DMS53 treated with DMSO at 0.1 percent for 48 hours (cell line): ENCODE results near the gene NEB.
A peak's percentile ranks its signal among the peaks of the same experiment; 100 is the strongest.
"Not testable (repeated sequence)": the region's sequence is repeated elsewhere in the genome, so short reads cannot be mapped to it uniquely, and the experiment has no call there.

Experiments used
- DNase-seq: peaks from one replicate; lab custom pipeline; 2025; ENCODE audit not compliant: unreplicated experiment; lab: John Stamatoyannopoulos, UW

The NEB gene

GRCh38 chr2:151619337-151619989 is 114.8 kb downstream of the NEB start:
- DNase-seq, result no peak

DNA sequence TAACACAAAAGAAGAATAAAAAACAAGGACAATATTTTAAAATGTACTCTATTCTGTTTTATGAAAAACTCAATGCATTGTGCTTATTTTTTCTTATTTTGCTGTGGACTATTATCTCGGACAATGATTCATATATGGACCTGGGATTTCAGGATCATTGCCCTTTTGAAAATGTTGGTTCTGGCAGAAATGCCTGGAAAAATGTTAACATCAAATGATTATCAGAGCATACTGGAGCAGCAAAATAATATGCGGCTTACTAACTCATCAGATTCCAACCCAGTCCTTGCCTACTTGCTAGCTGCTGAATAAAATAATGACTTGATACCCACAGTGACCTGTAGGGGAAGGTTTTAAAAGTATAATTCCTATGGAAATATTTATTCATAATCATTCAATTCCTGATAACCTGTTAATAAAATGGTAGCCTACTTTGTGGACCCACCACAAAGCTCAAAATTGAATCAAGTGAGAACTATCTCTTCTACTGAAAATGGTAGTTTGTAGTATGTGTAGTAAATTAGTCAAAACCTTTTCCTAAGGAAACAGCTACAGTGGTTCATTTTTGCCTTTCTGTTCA is 117.4 kb downstream of the NEB start:
- no peak for DNase-seq

DNA sequence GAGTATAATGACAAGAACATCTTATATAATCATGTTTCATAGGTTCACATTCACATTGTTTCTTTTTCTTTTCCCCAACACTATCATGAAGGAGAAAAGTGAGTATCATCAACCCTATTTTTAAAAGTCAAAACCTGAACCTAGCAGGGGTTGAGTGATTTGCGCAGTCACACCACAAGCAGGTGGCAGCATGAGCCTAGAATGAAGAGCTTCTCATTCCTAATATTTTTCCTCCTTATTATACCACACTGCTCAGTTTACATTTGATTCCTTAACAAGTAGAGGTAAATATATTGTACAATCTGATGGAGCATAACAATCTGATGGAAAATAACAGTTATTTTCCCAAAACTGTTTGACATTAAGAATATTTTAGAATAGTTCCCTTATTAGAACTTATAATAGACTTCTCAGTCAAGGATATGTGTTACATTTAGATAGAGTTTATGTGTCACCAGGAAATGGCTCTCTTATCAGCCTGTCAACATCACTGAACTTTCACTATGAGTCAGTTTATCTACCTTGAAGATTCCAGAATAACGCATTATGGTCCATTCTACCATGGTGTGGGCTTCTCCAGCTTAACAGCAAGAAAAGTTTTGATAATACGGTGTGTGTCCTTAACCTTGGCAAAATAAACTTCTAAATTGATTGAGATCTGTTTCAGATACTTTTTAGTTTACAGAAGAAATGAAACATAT is 119.5 kb downstream of the NEB start:
- no peak for DNase-seq

DNA sequence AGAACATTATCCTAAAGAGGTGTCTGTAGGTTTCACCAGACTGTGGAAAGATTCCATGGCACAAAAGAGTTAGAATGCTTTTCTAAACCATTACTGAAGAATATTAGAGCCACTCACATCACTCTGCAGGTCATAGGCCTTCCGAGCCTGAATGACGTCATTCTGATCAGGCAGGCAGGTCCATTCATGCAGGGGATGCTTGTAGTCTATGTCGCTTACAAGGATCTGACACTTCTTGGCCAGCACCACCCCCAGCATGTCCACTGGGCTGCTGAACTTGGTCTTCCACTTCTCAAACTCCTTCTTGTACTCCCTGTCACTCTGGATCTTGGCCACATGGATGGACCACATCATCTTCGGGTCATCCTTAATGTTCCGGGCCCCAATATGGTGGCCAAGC is 120.1 kb downstream of the NEB start:
- DNase-seq, result no peak

DNA sequence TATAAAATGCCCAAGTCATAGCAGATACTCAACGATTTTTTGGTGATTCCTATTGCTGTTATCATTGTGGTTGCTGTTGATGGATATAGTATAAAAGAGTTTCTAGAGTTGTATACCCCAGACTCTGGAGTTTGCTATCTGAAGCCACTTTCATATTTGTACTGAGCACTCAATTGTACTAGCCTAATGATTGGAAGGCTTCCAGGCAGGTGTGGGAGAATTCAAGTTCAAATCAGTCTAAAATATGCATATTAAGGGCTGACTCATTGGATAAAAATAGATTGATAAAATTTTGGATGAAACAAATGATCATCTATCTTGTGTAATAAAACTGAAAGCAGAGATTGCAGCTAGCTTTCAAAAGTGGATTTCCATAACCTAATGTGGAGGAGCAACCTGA is 122.9 kb downstream of the NEB start:
- DNase-seq, result no peak

GRCh38 chr2:151610310-151610709 is 124.0 kb downstream of the NEB start:
- no peak for DNase-seq

GRCh38 chr2:151609705-151610104 is 124.6 kb downstream of the NEB start:
- DNase-seq, result no peak

DNA sequence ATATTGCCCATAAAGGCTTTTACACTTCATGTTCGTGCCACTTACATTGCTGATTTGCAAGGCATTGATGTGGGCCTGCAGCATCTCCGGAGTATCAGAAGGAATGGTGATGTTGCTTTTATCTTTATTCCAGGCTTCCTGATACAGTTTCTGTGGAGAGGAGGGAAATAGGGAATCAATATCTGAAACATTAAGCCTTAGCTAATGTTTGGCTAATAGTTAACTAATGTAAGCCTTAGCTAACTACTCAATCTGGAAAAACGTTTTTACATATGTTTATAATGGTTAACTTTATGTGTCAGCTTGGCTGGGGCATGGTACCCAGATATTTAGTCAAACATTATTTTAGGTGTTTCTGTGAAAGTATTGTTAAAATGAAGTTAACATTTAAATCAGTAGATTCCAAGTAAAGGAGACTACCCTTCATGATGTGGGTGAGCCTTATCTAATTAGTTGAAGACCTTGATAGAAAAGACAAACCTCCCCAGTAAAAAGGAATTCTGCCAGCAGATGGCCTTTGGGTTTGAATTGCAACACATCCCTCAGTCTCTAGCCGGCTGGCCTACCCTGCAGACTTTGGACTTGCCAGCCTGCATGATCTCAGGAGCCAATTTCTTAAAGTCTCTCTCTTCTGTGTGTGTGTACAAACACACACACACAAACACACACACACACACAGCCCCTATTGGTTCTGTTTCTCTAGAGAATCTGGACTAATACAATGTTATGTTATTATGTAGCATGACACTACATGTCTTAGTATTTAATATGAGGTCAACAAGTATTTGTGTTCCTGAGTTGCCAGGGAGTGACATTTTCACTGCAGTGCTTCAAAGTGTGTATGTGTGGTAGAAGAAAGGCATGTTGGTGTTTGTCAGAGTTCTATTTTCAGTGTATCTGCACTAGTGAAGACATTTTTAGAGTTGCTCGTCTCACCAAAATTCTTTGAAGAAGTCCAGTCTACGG is 126.5 kb downstream of the NEB start:
- not testable (repeated sequence) for DNase-seq

DNA sequence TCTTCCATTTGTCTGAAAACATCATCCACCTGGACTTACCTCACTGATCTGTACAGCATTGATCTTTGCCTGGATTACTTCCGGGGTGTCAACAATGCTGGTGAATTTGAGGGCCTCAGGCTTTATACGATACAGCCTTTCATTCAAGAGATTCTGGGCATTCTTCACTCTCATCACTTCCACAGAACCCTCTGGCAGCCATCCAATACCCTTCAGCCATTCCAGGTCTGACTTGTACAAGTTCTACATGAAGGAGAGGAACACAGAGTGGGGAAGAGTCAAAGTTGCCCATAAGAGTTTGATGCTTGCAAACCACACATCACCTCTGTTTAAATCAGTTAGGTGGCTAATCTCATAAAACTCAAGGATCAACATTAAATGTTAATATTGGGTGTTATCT is 130.7 kb downstream of the NEB start:
- not testable (repeated sequence) for DNase-seq

DNA sequence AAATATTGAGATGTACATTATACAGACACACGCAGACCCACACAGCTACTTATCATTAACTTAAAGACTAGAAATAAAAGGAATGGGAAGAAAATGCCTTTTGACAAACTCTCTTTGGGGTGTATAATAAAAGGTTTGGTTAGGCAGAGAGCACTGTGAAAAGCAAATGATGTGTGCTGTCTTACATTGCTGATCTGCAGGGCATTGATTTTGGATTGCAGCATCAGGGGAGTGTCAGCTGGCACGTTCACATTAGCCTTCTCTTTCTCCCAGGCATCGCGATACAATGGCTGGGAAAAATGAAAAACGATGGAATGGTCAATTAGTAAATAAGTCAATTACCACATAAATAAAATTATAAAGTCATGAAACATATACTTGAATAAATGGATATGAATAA is 131.9 kb downstream of the NEB start:
- not testable (repeated sequence) for DNase-seq

GRCh38 chr2:151601803-151602202 is 132.5 kb downstream of the NEB start:
- DNase-seq, result not testable (repeated sequence)

DNA sequence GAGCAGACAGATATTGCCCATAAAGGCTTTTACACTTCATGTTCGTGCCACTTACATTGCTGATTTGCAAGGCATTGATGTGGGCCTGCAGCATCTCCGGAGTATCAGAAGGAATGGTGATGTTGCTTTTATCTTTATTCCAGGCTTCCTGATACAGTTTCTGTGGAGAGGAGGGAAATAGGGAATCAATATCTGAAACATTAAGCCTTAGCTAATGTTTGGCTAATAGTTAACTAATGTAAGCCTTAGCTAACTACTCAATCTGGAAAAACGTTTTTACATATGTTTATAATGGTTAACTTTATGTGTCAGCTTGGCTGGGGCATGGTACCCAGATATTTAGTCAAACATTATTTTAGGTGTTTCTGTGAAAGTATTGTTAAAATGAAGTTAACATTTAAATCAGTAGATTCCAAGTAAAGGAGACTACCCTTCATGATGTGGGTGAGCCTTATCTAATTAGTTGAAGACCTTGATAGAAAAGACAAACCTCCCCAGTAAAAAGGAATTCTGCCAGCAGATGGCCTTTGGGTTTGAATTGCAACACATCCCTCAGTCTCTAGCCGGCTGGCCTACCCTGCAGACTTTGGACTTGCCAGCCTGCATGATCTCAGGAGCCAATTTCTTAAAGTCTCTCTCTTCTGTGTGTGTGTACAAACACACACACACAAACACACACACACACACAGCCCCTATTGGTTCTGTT is 137.2 kb downstream of the NEB start:
- not testable (repeated sequence) for DNase-seq

- not testable (repeated sequence) for DNase-seq
Measured at GRCh38 chr2:151591908-151592255, 142.4 kb downstream of the NEB start.

- DNase-seq, result not testable (repeated sequence)
Measured at GRCh38 chr2:151591250-151591907, 142.9 kb downstream of the NEB start.

DNA sequence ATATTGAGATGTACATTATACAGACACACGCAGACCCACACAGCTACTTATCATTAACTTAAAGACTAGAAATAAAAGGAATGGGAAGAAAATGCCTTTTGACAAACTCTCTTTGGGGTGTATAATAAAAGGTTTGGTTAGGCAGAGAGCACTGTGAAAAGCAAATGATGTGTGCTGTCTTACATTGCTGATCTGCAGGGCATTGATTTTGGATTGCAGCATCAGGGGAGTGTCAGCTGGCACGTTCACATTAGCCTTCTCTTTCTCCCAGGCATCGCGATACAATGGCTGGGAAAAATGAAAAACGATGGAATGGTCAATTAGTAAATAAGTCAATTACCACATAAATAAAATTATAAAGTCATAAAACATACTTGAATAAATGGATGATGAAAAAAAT is 153.0 kb downstream of the NEB start:
- not testable (repeated sequence) for DNase-seq

DNA sequence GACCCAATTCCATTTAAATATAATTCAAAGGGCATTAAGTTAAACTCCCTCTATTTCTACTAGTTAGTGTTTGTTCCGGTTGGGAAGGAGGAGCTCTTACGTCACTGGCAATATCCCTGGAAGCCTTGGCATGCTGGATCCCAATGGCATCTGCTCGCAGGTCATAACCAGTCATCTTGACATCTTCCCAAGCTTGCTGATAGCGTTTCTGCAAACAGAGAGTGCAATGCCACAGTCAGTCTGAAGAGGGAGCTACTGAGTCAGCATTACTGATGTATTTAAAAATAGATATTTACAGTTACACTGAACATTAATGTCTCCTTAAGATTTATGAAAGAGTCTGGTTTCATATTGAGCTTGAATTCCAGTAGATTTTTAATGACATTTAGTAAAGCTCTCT is 153.6 kb downstream of the NEB start:
- not testable (repeated sequence) for DNase-seq

DNA sequence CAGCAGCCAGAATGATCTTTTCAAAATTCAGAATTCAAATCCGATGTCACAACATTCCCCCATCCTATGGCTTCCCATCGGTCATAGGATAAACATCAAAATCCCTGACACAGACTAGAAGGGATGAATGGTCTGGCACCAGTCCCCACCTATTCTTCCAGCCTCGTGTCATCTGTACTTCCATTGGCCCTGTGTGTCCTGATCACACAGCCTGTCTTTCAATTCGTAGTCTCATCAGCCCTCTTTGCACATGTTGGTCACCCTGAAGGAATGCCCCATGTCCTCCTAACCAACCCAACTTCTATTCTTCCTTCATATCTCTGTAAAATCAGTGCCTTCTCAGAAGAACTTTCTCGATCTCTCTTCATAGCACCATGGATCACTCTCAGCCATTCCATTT is 157.2 kb downstream of the NEB start:
- DNase-seq, result no peak

DNA sequence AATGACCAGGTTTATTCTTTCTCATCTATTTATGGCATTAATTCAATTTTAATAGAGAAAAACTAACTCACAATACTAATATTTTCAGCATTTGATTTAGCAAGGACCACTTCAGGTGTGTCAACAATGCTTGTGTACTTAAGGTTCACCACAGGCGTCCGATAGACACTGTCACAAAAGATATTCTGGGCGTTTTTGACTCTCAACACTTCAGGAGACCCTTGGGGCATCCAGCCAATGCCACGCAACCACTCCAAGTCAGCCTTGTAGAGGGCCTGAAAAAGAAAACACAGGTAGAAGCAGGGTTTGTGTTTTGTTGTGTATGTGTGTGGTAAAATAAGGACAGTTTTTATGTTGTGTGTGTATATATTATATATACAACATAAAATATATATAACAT is 158.2 kb downstream of the NEB start:
- peak; percentile 22 for DNase-seq

DNA sequence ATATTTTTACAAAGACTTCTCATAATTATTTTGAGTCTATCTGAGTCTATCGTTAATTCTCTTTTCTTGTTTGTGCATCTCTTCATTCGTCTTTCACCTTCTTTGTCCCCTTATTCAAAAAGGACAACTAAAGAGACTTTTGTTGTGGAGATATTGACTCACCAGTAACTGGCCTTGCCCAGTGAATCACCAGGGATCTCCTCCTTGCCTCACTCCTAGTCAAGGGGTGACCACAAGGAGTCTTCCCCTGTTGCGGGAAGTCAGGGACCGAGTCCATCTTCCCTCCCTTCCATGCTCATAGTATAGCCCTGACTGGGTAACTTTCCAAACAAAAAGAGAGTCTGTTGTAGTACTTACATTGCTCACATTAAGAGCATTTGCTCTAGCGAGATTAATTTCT is 158.9 kb downstream of the NEB start:
- DNase-seq, result no peak

DNA sequence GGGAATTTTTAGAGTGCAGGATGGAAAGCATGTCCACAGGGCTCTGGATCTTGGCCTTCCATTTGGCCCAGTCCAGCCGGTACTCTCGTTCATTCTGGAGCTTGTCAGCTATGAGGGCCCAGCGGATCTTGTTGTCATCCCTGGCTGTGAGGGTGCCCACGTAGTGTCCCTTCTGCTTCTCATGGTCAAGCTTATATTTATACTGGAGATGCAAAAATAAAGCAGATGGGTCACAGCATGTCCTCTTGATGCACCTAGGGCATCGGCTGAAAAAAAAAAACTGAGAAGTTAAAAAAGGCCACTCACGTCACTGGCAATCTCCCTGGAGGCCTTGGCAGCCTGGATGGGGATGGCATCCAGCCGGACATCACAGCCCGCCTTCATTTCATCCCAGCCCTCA is 164.1 kb downstream of the NEB start:
- no peak for DNase-seq
